SH-SY5Y (cell line): Measurements from ENCODE around the gene CMC4.

Experiments used
- GATA2 ChIP-seq: IDR thresholded peaks from 2 replicates; pipeline ENCODE4 v1.6.1; 2011; ENCODE audit warnings: mild to moderate bottlenecking, low read depth, low read length
- GATA3 ChIP-seq: IDR thresholded peaks from 2 replicates; pipeline ENCODE4 v1.6.1; 2011; ENCODE audit warnings: low read depth, mild to moderate bottlenecking, low read length, moderate library complexity

- no peak for TF ChIP-seq GATA2
- TF ChIP-seq GATA3 = no peak
Observed at GRCh38 chrX:155070663-155070974, 317 bp downstream of the CMC4 start.
